Neural cell (in vitro differentiated cells): ENCODE measurements around the gene HEXD. TPM values are rescaled to one million over a fixed set of nuclear protein-coding genes. Genes with fewer than 3 reads are reported as not detected.

Experiments used
- H2AFZ ChIP-seq: fragments of 200-600, 300-800 bp; sonication (generic), shearing (Covaris generic); 2 replicates; pipeline ENCODE4 v1.6.0; 2014; ENCODE audit warnings: low read depth, mild to moderate bottlenecking, antibody characterized with exemption, low read length, moderate library complexity
- H3F3A ChIP-seq: fragments of 200-600 bp; shearing (Covaris generic); 2 replicates; pipeline ENCODE4 v1.6.1; 2016; ENCODE audit warnings: mild to moderate bottlenecking, moderate library complexity, mixed read lengths, antibody characterized with exemption, low read length; ENCODE audit not compliant: insufficient read depth, poor library complexity, severe bottlenecking
- H3K27ac ChIP-seq: fragments of 200-600, 300-800 bp; sonication (generic), shearing (Covaris generic); 2 replicates; pipeline ENCODE4 v1.5.1; 2014; ENCODE audit warnings: mild to moderate bottlenecking, low read length, moderate library complexity
- H3K27me3 ChIP-seq: fragments of 300-800, 200-600 bp; sonication (generic), shearing (Covaris generic); 2 replicates; pipeline ENCODE4 v1.6.0; 2014; ENCODE audit warnings: mild to moderate bottlenecking, low read depth, low read length, moderate library complexity; ENCODE audit not compliant: insufficient read depth
- H3K36me3 ChIP-seq: fragments of 300-800, 200-600 bp; sonication (generic), shearing (Covaris generic); 2 replicates; pipeline ENCODE4 v1.5.1; 2014; ENCODE audit warnings: mild to moderate bottlenecking, antibody characterized with exemption, low read length, moderate library complexity; ENCODE audit not compliant: insufficient read depth
- H3K4me2 ChIP-seq: fragments of 300-800, 200-600 bp; sonication (generic), shearing (Covaris generic); 2 replicates; pipeline ENCODE4 v1.6.0; 2014; ENCODE audit warnings: mild to moderate bottlenecking, low read length
- H3K4me3 ChIP-seq: fragments of 300-800, 200-600 bp; sonication (generic), shearing (Covaris generic); 2 replicates; pipeline ENCODE4 v1.5.1; 2014; ENCODE audit warnings: mild to moderate bottlenecking, low read length, moderate library complexity
- H3K79me2 ChIP-seq: fragments of 200-600 bp; shearing (Covaris generic); replicated peaks from 2 replicates; pipeline ENCODE4 v1.6.0; 2014; ENCODE audit warnings: mild to moderate bottlenecking, low read length, moderate library complexity; ENCODE audit not compliant: insufficient read depth
- H3K9ac ChIP-seq: fragments of 300-800, 200-600 bp; sonication (generic), shearing (Covaris generic); 2 replicates; pipeline ENCODE4 v1.6.1; 2016; ENCODE audit warnings: mild to moderate bottlenecking, low read length, mixed read lengths
- H3K9me2 ChIP-seq: fragments of 200-600 bp; shearing (Covaris generic); 2 replicates; pipeline ENCODE4 v1.6.1; 2016; ENCODE audit warnings: mild to moderate bottlenecking, low read length, mixed read lengths; ENCODE audit not compliant: insufficient read depth
- H3K9me3 ChIP-seq: fragments of 200-600, 300-800 bp; sonication (generic), shearing (Covaris generic); 2 replicates; pipeline ENCODE4 v1.6.1; 2016; ENCODE audit warnings: mild to moderate bottlenecking, mixed run types, low read length, moderate library complexity, mixed read lengths
- H4K20me1 ChIP-seq: fragments of 200-600 bp; shearing (Covaris generic); 2 replicates; pipeline ENCODE4 v1.6.1; 2016; ENCODE audit warnings: mild to moderate bottlenecking, mixed run types; ENCODE audit not compliant: insufficient read depth
- CTCF ChIP-seq: fragments of 450-650 bp; IDR thresholded peaks from 2 replicates; pipeline ENCODE4 v1.5.1; 2014; ENCODE audit warnings: antibody characterized with exemption, mild to moderate bottlenecking, moderate library complexity; ENCODE audit not compliant: poor library complexity, severe bottlenecking
- EP300 ChIP-seq: fragments of 450-650 bp; conservative IDR thresholded peaks from 2 replicates; pipeline ENCODE4 v1.6.1; 2014; ENCODE audit warnings: antibody characterized with exemption, mild to moderate bottlenecking, moderate library complexity; ENCODE audit not compliant: poor library complexity, severe bottlenecking
- EZH2 ChIP-seq: fragments of 200-600, 300-800 bp; shearing (Covaris generic), sonication (generic); IDR thresholded peaks from 2 replicates; pipeline ENCODE4 v1.6.1; 2014; ENCODE audit warnings: antibody characterized with exemption, low read length, borderline replicate concordance, mild to moderate bottlenecking; ENCODE audit not compliant: insufficient read depth, poor library complexity, severe bottlenecking
- MXI1 ChIP-seq: fragments of 450-650 bp; conservative IDR thresholded peaks from 2 replicates; pipeline ENCODE4 v1.6.1; 2014; ENCODE audit warnings: antibody characterized with exemption, mild to moderate bottlenecking; ENCODE audit not compliant: poor library complexity, severe bottlenecking
- POLR2AphosphoS5 ChIP-seq: IDR thresholded peaks from 2 replicates; pipeline ENCODE4 v1.6.1; 2012
- RAD21 ChIP-seq: fragments of 450-650 bp; conservative IDR thresholded peaks from 2 replicates; pipeline ENCODE4 v1.6.1; 2014; ENCODE audit warnings: antibody characterized with exemption, mild to moderate bottlenecking, moderate library complexity
- REST ChIP-seq: IDR thresholded peaks from 2 replicates; pipeline ENCODE4 v1.6.1; 2012; ENCODE audit warnings: borderline replicate concordance
- SMC3 ChIP-seq: fragments of 450-650 bp; conservative IDR thresholded peaks from 2 replicates; pipeline ENCODE4 v1.6.1; 2014; ENCODE audit warnings: antibody characterized with exemption, mild to moderate bottlenecking, moderate library complexity; ENCODE audit not compliant: poor library complexity
- TAF1 ChIP-seq: IDR thresholded peaks from 2 replicates; pipeline ENCODE4 v1.6.1; 2012; ENCODE audit warnings: low read depth
- polyA plus RNA-seq: library from polyadenylated mRNA; depleted of rRNA; stranded (reverse); fragments of >200 nt; gene quantifications from 2 replicates; pipeline ENCODE4 v1.2.3, GENCODE V29; 2014

HEXD gene
- polyA plus RNA-seq, 1 donor from 2014 or later: 72.8 TPM

- H3K27ac ChIP-seq: no peak overlapping the region
- H3K9me2 ChIP-seq: no peaks in the 10 kb centered on the region
- TF ChIP-seq SMC3: no peak
- no peak for TF ChIP-seq RAD21
- TF ChIP-seq TAF1: no peak
- TF ChIP-seq REST: no peak
- no peak for TF ChIP-seq EZH2
- no peak for TF ChIP-seq EP300
- no peak for TF ChIP-seq CTCF
- no peak for TF ChIP-seq MXI1
- TF ChIP-seq POLR2AphosphoS5: no peak
- H3K27me3 ChIP-seq: no peaks in the 10 kb centered on the region
- H3K9ac ChIP-seq: no peak overlapping the region
- no peaks in the 10 kb centered on the region for H3K36me3 ChIP-seq
- no peaks in the 10 kb centered on the region for H3K79me2 ChIP-seq
- H2AFZ ChIP-seq: no peak overlapping the region
- H3K9me3 ChIP-seq: no peaks in the 10 kb centered on the region
- H3K4me3 ChIP-seq: no peak overlapping the region
- H3K4me2 ChIP-seq: no peak overlapping the region
- no peaks in the 10 kb centered on the region for H4K20me1 ChIP-seq
- H3F3A ChIP-seq: no peaks in the 10 kb centered on the region
Measured at GRCh38 chr17:82490512-82491195, 72.5 kb downstream of the HEXD start.

GRCh38 chr17:82491196-82491530, 73.0 kb downstream of the HEXD start:
- Histone ChIP-seq H3K9me2 (no peaks in the 10 kb centered on the region), H3K4me2 (no peak overlapping the region), H3K9ac (no peak overlapping the region), H3K9me3 (no peaks in the 10 kb centered on the region), H3K27ac (no peak overlapping the region), H4K20me1 (no peaks in the 10 kb centered on the region), H3K4me3 (no peak overlapping the region), H3K27me3 (no peaks in the 10 kb centered on the region), H3F3A (no peaks in the 10 kb centered on the region), H3K79me2 (no peaks in the 10 kb centered on the region), H2AFZ (no peak overlapping the region), H3K36me3 (no peaks in the 10 kb centered on the region)
- TF ChIP-seq RAD21: no peak
- TF ChIP-seq CTCF: no peak
- TF ChIP-seq REST: no peak
- no peak for TF ChIP-seq EP300
- TF ChIP-seq EZH2: no peak
- TF ChIP-seq TAF1: no peak
- no peak for TF ChIP-seq POLR2AphosphoS5
- no peak for TF ChIP-seq MXI1
- no peak for TF ChIP-seq SMC3
